RWPE1 (cell line): ENCODE data around the gene CBARP.

Experiments
- CTCF ChIA-PET: fragments of 350-600 bp; sonication (Branson Sonifier 250); formaldehyde crosslinking; extraction: SDS; loops from one replicate; lab custom pipeline; 2021; lab: Yijun Ruan, JAX
- POLR2A ChIA-PET: fragments of 400-600 bp; formaldehyde crosslinking; extraction: SDS; loops from one replicate; lab custom pipeline; 2020; ENCODE audit warnings: antibody characterized with exemption; ENCODE audit not compliant: low non-redundant PET; lab: Yijun Ruan, JAX
- DNase-seq: peaks from one replicate; pipeline ENCODE4 v3.0.0; 2012; ENCODE audit warnings: low spot score
- H3K27ac ChIP-seq: fragments of 450-650 bp; 2 replicates; pipeline ENCODE4 v1.5.1; 2017
- TF ChIP-seq, protein P1 (sequence below): fragments of 450-650 bp; conservative IDR thresholded peaks from 2 replicates; pipeline ENCODE4 v1.5.1; 2017; ENCODE audit warnings: low read depth, mild to moderate bottlenecking

CBARP gene

DNA sequence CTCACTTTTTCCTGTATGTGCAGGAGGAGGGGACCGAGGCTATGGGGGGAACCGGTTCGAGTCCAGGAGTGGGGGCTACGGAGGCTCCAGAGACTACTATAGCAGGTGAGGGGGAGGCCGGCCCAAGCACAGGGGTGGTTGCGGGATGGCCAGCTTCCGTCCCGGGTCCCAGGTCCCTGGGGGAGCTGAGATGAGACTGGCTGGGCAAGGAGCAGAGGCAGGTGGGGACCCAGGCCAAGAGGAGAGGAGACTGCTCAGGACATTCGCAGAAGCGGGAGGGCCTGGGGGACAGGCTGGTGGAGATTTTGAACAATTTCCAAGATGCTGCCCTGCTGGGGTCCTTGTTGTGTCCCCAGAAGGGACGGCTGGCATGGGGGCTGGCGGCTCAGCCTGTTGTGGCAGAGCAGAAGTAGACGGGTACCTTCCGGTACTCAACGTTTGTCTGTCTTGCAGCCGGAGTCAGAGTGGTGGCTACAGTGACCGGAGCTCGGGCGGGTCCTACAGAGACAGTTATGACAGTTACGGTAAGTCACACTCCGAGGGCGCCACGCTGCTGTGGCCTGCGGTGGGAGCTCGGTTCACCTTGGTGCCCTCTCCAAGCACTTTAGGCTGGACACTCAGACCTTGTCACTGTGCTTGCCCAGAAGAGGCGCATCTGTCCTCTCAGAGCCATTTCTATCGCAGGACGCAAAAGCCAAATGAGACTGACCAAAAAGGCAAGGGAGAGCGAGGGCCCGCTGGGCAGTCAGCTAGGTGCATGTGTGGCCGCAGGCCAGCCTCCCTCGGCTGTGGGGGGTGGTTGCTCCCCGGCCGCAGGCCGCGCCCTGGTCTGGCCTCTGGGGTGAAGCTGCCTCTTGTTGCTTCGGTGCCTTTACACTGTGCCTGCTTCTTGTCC is 34.0 kb upstream of the CBARP start:
- H3K27ac ChIP-seq = peak overlapping the region; percentile 100
- DNase-seq = no peak
- TF ChIP-seq, protein P1, sequence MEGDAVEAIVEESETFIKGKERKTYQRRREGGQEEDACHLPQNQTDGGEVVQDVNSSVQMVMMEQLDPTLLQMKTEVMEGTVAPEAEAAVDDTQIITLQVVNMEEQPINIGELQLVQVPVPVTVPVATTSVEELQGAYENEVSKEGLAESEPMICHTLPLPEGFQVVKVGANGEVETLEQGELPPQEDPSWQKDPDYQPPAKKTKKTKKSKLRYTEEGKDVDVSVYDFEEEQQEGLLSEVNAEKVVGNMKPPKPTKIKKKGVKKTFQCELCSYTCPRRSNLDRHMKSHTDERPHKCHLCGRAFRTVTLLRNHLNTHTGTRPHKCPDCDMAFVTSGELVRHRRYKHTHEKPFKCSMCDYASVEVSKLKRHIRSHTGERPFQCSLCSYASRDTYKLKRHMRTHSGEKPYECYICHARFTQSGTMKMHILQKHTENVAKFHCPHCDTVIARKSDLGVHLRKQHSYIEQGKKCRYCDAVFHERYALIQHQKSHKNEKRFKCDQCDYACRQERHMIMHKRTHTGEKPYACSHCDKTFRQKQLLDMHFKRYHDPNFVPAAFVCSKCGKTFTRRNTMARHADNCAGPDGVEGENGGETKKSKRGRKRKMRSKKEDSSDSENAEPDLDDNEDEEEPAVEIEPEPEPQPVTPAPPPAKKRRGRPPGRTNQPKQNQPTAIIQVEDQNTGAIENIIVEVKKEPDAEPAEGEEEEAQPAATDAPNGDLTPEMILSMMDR = no peak
- CTCF ChIA-PET = interaction anchor here (0.6 to 1.4 kb wide), 5 partner anchors 11 to 72 kb away, joined by 3 to 7 read pairs (median 5); no protein-coding TSS in a partner anchor
- POLR2A ChIA-PET = no interaction called here

DNA sequence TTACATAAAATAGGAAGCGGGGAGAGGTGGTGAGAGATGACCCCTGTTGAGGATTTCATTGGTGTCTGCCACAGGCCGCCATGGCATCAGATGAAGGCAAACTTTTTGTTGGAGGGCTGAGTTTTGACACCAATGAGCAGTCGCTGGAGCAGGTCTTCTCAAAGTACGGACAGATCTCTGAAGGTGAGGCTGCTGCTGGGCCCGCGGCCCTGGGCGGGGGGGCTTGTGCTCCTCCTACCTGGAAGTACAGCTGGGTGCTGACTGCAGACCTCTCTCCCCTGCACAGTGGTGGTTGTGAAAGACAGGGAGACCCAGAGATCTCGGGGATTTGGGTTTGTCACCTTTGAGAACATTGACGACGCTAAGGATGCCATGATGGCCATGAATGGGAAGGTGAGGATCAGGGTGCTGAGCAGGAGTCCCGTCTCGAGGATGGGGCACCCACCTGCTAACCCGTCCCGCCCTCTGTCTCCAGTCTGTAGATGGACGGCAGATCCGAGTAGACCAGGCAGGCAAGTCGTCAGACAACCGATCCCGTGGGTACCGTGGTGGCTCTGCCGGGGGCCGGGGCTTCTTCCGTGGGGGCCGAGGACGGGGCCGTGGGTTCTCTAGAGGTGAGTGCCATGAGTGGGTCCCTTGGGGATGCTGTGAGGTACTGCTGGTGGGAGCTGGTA is 33.2 kb upstream of the CBARP start:
- DNase-seq = no peak
- ChIA-PET POLR2A (no interaction called here), CTCF (interaction anchor here (0.6 to 1.4 kb wide), 2 partner anchors 27 to 73 kb away, joined by 3 to 6 read pairs; no protein-coding TSS in a partner anchor)
- peak overlapping the region; percentile 100 for H3K27ac ChIP-seq
- TF ChIP-seq, protein P1 = no peak

DNA sequence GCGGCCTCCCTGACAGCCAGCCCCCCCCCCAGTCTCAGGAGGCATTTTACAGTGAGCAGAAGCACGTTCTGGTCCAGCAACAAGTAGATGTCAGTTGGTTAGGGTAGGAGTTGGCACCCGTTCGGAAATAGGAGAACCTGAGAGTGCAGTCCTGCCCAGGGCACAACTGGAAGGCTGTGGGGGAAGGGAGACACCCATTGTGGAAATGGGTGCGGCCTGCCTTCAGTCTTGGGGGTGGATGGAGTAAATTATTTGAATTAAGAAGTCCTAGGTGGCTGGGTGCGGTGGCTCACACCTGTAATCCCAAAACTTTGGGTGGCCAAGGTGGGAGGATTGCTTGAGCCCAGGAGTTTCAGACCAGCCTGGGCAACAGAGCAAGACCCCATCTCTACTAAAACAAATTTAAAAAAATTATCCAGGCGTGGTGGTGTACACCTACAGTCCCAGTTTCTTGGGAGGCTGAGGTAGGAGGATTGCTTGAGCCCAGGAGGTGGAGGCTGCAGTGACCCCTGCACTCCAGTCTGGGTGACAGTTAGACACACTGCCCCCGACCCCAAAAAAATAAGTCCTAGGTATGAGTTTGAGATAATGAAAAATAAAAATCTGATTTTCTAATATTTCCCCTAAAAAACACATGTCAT is 32.5 kb upstream of the CBARP start:
- POLR2A ChIA-PET = interaction anchor here (1.1 to 2.7 kb wide), 2 partner anchors 26 to 31 kb away, joined by 3 to 40 read pairs; no protein-coding TSS in a partner anchor
- DNase-seq = no peak
- CTCF ChIA-PET = no interaction called here
- TF ChIP-seq, protein P1 = no peak
- H3K27ac ChIP-seq = peak overlapping the region; percentile 100

DNA sequence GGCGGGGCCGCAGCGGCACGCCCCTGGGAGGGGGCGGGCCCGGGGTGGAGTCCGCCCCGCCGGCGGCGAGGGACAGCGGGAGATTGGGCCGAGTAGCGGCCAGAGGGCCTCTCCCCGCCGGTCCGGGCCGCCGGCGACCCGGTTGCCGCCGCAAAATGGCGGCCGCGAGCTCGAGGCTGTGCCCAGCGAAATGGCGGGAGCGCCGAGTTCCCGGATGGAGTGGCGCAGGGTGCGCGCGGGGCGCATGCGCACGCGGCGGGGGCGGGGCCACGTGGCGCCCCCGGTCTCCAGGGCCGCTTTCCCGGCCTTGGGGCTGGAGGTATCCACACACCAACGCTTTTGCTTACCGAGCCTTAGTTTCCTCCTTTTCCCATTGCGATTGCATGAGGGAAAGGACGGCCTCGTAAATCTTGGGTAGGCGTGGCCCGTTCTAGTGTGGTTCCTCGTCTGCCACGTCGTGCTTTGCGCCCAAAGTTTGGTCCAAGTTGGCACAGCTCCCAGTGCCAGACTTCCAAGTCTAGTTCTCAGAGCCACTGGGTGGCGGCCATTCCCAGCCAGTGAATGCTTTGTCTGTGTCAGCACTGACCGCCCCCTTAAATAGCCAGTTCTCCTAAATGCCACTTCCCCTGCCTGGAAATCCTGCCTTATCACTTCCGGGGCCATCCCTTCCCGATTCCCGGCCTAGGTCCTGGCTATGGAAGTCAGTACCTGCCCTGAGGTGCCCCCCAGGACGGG is 31.8 kb upstream of the CBARP start:
- DNase-seq = peak; percentile 78
- POLR2A ChIA-PET = interaction anchor here (0.7 to 2.7 kb wide), 5 partner anchors 17 to 241 kb away, joined by 3 to 40 read pairs (median 4); no protein-coding TSS in a partner anchor
- H3K27ac ChIP-seq = peak overlapping the region; percentile 100
- CTCF ChIA-PET = interaction anchor here (10.3 kb wide), 1 partner anchor 25 kb away, joined by 116 read pairs; no protein-coding TSS in a partner anchor
- TF ChIP-seq, protein P1 = no peak

DNA sequence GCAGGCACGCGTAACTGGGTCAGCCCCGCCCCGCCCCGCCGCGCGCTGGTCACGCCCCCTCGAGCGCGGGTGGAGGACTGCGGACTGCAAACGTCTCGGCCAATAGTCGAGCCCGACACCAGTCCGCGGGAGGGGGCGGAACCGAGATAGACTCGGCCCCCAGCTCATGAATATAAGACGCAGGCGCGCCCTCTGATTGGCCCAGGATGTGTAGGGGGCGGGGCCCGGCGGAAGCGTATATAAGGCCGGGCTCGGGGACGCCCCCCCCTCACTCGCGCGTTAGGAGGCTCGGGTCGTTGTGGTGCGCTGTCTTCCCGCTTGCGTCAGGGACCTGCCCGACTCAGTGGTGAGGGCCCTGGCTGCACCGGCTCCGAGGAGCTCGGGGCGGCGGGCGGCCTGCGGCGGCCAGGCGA is 31.3 kb upstream of the CBARP start, which contains the start of gene CIRBP:
Gene CIRBP, plus strand, starts transcription at position 268 of the 413 bp plus-strand sequence. CDS start 1,602 bp downstream, outside the sequence.
- peak; percentile 95 for DNase-seq
- H3K27ac ChIP-seq = peak within 1 kb of the TSS; percentile 100
- CTCF ChIA-PET = interaction anchor here (10.3 kb wide), 1 partner anchor 24 kb away, joined by 116 read pairs; no protein-coding TSS in a partner anchor
- TF ChIP-seq, protein P1 = no peak
- POLR2A ChIA-PET = interaction anchor here (0.5 to 2.7 kb wide), 10 partner anchors 16 to 240 kb away, joined by 3 to 40 read pairs (median 4); no protein-coding TSS in a partner anchor
